Calu3 (cell line): ENCODE measurements around the gene INSYN2B. TPM values are rescaled to one million over a fixed set of nuclear protein-coding genes. Genes with fewer than 3 reads are reported as not detected.

Experiments
- BruUV-seq: library from RNA; stranded (reverse); fragments of 400-500 nt; replicated peaks from 2 replicates; lab custom pipeline; 2021; lab: Mats Ljungman, UMichigan
- CTCF ChIA-PET: fragments of 300-600 bp; sonication (Branson Sonifier 250); formaldehyde crosslinking; loops from one replicate; lab custom pipeline; 2022; ENCODE audit warnings: antibody characterized with exemption; lab: Charles Lee
- DNase-seq: peaks from one replicate; pipeline ENCODE4 v3.0.0; 2022
- H3K27ac Mint-ChIP-seq: one replicate; pipeline ENCODE4 v1.8.0; 2022; ENCODE audit warnings: mixed read lengths; ENCODE audit not compliant: unreplicated experiment
- H3K27me3 Mint-ChIP-seq: one replicate; pipeline ENCODE4 v1.8.0; 2022; ENCODE audit warnings: mixed read lengths; ENCODE audit not compliant: unreplicated experiment
- H3K36me3 Mint-ChIP-seq: one replicate; pipeline ENCODE4 v1.8.0; 2022; ENCODE audit warnings: mild to moderate bottlenecking, moderate library complexity, mixed read lengths; ENCODE audit not compliant: insufficient read depth, unreplicated experiment
- H3K4me1 Mint-ChIP-seq: one replicate; pipeline ENCODE4 v1.8.0; 2022; ENCODE audit warnings: mild to moderate bottlenecking, low read depth, mixed read lengths; ENCODE audit not compliant: unreplicated experiment
- H3K4me3 Mint-ChIP-seq: one replicate; pipeline ENCODE4 v1.8.0; 2022; ENCODE audit warnings: mild to moderate bottlenecking, low read depth, moderate library complexity, mixed read lengths; ENCODE audit not compliant: unreplicated experiment
- H3K9me3 Mint-ChIP-seq: one replicate; pipeline ENCODE4 v1.8.0; 2022; ENCODE audit warnings: low read depth, mixed read lengths; ENCODE audit not compliant: unreplicated experiment
- CTCF ChIP-seq: fragments of 200-600 bp; IDR thresholded peaks from one replicate; pipeline ENCODE4 v1.8.0; 2022; ENCODE audit warnings: antibody characterized with exemption; ENCODE audit not compliant: unreplicated experiment
- intact Hi-C: fragments of 100-400 bp; cut with micrococcal nuclease; formaldehyde crosslinking; loops from one replicate; pipeline ENCODE4 v1.10.0; 2022; ENCODE audit not compliant: unreplicated experiment
- total RNA-seq: library from RNA; stranded (reverse); gene quantifications from 2 replicates; pipeline ENCODE4 v1.2.3, GENCODE V29; 2022

The INSYN2B gene
- total RNA-seq, 1 experiment from 2014 or later = not detected

GRCh38 chr5:169921949-169922348 is 58.3 kb downstream of the INSYN2B start:
- Mint-ChIP-seq H3K27me3 (peaks cover 50% of the 10 kb centered on the region), H3K9me3 (no peaks in the 10 kb centered on the region), H3K36me3 (no peaks in the 10 kb centered on the region), H3K4me3 (no peak overlapping the region), H3K4me1 (no peaks in the 10 kb centered on the region), H3K27ac (no peak overlapping the region)
- intact Hi-C loops = no loop called here
- no peak for TF ChIP-seq CTCF
- CTCF ChIA-PET = no interaction called here
- DNase-seq = no peak
- no TSS peak for BruUV-seq

GRCh38 chr5:169921384-169921783 is 58.9 kb downstream of the INSYN2B start:
- H3K27ac Mint-ChIP-seq = no peak overlapping the region
- H3K27me3 Mint-ChIP-seq = peaks cover 44% of the 10 kb centered on the region
- no peak for DNase-seq
- no peaks in the 10 kb centered on the region for H3K4me1 Mint-ChIP-seq
- no peak for TF ChIP-seq CTCF
- CTCF ChIA-PET = no interaction called here
- H3K36me3 Mint-ChIP-seq = no peaks in the 10 kb centered on the region
- no peaks in the 10 kb centered on the region for H3K9me3 Mint-ChIP-seq
- intact Hi-C loops = no loop called here
- no TSS peak for BruUV-seq
- no peak overlapping the region for H3K4me3 Mint-ChIP-seq

GRCh38 chr5:169920474-169920873 is 59.8 kb downstream of the INSYN2B start:
- CTCF ChIA-PET = no interaction called here
- Mint-ChIP-seq H3K9me3 (no peaks in the 10 kb centered on the region), H3K4me3 (no peak overlapping the region), H3K27me3 (peaks cover 35% of the 10 kb centered on the region), H3K27ac (no peak overlapping the region), H3K36me3 (no peaks in the 10 kb centered on the region), H3K4me1 (no peaks in the 10 kb centered on the region)
- intact Hi-C loops = no loop called here
- BruUV-seq = no TSS peak
- DNase-seq = no peak
- TF ChIP-seq CTCF = no peak

GRCh38 chr5:169918228-169918627 is 62.1 kb downstream of the INSYN2B start:
- intact Hi-C loops = no loop called here
- Mint-ChIP-seq H3K9me3 (no peaks in the 10 kb centered on the region), H3K4me1 (no peaks in the 10 kb centered on the region), H3K4me3 (no peak overlapping the region), H3K36me3 (no peaks in the 10 kb centered on the region), H3K27me3 (peaks cover 38% of the 10 kb centered on the region), H3K27ac (no peak overlapping the region)
- CTCF ChIA-PET = no interaction called here
- TF ChIP-seq CTCF = no peak
- DNase-seq = no peak
- BruUV-seq = no TSS peak
